Myocyte (in vitro differentiated cells): ENCODE results near the gene GAS6. TPM values are rescaled to one million over a fixed set of nuclear protein-coding genes. Genes with fewer than 3 reads are reported as not detected.
"Not testable (repeated sequence)": the region's sequence is repeated elsewhere in the genome, so short reads cannot be mapped to it uniquely, and the experiment has no call there.

Source experiments
- DNase-seq: peaks from one replicate; pipeline ENCODE4 v3.0.0-alpha.2; 2012; ENCODE audit warnings: low read depth
- total RNA-seq: library from RNA; depleted of rRNA; stranded (reverse); fragments of >200 nt; gene quantifications from 2 replicates; pipeline ENCODE4 v1.2.3, GENCODE V29; 2014

GAS6 gene
- total RNA-seq, 1 donor from 2014 or later: 172 TPM

DNA sequence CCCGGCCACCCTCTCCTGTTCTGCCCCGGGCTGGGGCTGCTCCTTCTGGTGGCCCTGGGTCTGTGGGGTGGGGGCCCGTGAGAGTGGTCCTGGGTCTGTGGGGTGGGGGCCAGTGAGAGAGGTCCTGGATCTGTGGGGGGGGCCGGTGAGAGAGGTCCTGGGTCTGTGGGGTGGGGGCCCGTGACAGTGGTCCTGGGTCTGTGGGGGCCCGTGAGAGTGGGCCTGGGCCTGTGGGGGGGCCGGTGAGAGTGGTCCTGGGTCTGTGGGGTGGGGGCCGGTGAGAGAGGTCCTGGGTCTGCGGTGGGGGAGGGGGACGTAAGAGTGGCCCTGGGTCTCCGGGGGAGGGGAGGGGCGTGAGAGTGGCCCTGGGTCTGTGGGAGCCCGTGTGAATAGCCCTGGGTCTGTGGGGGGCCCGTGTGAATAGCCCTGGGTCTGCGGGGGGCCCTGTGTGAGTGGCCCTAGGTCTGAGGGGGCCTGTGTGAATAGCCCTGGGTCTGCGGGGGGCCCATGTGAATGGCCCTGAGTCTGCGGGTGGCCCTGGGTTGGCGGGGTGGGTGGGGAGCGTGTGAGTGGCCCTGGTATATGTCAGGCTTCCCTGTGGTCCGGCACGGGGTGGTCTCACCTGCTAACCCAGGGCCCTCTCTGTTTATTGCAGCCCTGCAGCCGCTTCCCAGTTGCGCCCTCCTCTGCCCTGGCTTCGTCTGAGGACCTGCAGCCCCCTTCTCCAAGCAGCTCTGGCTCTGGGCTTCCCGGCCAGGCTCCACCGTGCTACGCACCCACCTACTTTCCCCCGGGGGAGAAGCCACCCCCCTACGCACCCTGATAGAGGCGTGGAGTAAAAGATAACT is 52.6 kb downstream of the GAS6 start:
- DNase-seq: no peak

DNA sequence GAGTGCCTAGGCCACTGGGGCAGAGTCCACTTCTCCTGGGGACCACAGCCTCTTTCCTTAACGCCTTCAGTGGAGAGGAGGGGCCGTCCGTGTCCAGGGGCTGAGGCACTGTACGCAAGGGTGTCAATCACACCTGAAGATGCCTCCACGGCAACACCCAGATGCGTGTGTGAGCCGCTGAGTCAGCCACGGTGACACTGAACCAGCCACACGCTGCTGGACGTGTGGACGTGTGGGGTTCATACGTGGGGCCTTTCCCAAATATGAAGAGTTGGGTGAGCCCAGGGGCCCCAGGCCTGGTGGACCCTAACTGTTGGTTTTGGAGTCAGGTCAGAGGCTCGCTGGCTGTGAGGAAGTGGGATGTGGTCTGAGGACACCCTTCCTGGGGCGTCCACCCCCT is 53.2 kb downstream of the GAS6 start:
- no peak for DNase-seq

DNA sequence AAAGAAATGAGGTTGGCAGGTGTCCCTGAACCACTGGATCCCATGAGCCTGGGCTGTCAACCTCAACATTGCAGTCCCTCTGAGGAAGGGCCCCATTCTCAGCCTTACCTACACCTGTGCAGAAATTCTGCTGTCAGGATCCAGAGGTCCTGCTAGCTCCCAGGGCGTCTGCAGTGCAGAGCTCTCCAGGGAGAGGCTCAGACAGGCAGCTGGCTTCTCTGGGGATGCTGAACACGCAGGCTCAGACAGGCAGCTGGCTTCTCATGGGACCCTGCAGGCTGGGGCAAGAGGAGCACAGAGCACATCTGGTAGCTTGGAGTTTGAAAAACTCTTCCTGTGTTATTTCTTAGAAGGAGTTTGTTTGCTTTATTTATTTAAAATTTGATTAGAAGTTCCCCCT is 53.9 kb downstream of the GAS6 start:
- no peak for DNase-seq

DNA sequence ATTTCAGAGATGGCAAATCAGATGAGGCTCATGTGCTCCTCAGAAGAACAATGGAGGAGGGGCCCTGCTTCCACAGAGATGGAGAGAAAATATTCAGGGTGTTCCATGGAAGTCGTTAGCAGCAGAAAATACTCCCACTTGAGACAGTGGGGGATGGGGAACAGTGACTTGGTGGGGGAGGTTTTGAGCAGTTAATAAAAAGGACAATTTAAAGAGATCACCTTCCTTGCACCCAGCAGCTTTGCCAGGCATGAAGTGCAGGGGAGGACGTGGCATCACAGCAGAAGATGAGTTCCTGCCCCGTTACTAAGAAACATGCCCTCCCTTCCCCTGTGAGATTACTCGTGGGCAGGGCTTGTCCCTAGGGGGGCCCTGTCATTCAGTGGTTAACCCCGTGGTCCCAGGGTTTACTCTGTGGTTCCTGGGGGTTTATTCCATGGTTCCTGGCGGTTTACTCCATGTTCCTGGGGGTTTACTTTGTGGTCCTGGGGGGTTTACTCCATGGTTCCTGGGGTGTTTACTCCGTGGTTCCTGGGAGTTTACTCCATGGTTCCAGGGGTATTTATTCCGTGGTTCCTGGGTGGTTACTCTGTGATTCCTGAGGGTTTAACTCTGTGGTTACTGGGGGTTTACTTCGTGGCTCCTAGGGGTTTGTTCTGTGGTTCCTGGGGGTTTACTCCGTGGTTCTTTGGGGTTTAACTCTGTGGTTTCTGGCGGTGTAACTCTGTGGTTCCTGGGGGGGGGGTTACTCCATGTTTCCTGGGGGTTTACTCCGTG is 55.6 kb downstream of the GAS6 start:
- DNase-seq: no peak

DNA sequence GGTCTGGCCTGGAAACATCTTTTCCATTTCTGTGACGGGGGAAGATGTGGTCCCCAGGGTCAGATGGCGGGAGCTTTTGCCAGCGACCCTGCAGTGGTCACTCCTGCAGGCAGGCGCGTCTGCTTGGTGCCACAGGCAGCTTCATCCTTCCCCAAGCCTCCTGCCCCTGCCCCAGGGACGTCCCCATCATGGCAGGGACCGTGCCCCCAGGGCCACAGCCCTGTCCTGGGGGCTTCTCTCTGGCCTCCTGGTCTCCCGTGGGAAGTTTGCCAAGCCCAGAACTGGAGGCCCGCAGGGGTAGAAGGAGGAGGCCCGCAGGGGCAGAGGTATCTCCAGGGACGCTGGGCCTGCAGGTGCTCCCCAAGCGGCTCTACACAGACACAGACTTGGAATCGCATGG is 57.4 kb downstream of the GAS6 start:
- DNase-seq: no peak

DNA sequence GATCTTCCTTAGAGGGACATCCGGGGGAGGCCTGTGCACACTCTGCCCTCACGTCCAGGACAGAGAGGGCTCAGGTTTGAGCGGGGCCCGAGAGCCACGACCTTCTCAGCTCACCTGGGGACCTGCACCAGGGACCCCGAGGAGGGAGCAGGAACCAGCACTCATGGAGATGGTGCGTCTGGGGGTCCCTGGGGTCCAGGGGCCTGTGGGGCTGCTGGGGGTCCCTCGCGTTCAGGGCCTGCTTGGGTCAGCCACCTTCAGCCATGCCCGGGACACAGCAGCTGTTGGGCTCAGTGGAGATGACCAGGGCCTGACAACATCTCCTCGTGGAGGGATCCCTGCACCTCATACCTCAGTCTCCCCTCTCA is 57.8 kb downstream of the GAS6 start:
- no peak for DNase-seq

DNA sequence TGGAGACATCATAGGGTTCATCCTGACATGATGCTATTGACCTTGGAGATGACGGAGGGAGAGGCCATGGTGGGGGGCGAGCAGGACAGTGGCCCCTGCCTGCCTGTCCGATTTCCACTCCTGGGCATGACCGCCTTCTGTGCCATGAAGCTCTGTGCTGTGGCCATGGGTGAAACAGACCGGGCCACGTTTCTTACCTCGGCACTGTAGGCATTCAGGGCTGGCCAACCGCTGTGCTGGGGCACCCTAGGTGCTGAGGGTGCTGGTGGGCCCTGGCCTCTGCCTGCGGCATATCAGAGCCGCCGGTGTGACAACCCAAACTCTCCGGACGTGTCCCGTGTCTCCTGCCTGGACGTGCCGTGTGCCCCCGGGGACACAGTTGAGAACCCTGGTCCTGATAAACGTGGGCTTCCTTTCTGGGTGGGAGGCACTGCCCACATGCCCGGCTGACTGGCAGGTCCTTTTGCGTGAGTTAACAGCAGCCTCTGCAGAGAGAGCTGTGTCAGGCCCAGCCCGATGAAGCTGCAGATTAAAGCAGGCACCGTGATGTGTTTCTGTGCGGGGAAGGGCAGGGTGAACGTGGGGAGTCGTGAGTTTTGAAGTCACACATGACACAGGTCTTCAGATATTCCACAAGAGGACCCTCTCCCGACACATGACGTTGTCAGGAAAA is 58.3 kb downstream of the GAS6 start:
- no peak for DNase-seq

DNA sequence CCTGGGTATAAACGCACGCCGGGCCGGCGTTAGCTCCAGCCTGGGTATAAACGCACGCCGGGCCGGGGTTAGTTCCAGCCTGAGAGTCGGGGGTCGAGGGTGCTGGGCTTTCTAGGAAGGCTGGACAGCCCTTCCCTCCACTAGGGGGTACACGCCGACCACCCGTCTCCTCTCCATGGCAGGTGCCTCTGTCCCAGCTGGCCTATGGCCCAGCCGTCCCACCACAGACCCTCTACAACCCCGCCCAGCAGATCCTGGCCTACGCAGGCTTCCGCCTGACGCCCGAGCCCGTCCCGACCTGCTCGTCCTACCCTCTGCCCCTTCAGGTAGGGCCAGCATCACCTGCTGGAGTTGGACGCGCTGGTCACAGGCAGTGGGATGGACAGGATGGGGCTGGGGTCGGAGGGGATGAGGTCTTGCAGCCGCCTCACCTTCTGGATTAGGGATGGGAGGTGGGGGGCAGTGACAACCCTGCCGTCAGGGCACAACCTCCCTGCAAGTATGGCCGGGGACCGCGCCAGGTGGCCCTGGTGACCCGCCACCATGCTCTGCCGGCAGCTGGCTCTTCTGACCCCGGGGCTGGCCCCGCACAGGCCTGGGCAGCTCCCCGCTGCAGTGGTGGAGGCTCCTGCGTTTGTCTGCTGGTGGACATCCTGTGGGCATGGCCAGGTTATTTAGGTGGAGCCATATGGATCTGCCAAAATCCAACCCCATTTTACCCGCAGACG is 59.0 kb downstream of the GAS6 start:
- no peak for DNase-seq

DNA sequence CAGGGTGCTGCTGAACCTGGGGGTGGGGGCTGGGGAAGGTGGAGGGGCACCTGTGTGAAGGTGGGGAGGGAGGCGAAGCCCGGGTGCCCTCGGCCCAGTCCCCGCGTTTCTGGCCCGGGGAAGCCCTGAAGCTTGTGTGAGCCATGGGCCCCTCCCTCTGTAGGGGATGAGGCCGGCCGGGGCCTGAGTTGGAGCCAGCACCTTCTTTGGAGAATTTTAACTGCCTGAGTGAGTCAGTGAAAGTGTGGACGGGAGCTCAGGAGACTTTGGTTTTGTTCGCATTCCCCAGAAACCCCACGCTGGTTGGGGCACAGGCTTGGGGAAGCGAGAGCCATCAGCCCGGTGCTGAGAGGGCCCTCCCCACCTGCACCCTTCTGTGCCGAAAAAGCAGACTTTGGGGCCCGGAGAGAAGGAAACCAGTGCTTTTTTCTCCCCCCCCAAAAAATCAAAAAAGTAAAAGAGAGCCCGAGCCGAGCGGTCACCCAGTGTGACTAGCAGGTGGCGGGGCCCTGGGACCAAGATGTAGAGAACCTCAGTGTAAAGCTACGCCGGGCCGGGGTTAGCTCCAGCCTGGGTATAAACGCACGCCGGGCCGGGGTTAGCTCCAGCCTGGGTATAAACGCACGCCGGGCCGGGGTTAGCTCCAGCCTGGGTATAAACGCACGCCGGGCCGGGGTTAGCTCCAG is 59.7 kb downstream of the GAS6 start:
- DNase-seq: no peak

DNA sequence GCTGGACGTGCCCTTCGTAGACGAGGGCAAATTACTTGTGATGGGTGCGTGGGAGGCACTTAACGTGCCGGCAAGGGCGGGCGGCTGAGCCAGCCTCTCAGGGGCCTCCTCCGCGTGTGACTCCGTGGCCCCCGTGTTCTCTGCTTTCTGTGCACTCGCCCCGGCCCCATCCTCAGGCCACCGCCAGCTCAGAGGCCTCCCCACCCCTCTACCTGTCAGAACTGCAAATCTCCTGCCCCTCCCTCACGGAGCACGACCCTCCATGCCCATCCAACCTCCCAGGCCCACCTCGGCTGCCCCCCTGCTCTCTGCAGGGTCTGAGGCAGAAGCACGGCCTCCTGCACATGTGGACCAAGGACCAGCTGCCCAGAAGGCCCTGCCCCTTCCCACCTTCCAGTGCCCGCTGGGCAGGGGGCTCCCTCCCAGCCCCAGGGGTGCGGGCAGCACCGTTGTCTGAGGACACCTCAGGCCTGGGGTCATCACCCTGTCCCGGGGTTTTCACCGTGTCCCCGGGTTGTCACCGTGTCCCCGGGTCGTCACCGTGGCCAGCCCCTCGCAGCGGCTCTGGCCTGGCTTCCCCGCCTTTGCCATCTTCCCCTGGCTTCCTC is 60.4 kb downstream of the GAS6 start:
- no peak for DNase-seq

DNA sequence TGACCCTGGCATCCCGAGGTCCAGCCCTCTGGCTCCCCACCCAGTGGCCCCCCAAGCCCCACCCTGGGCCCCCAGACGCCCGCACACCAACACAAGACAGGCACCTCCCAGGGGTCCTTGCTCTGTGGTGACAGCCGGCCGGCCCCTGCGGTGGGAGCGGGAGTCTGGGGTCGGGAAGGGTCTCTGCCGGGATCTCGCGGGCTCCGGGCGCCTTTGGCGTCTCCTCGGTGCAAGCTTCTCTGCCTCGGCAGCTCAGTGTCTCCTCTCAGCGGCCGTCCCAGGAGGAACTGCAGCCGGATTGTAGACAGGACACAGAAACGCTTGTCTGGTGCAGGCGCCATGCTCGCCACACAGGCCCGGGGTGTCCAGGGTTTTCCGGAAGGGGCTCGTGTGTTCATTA is 61.1 kb downstream of the GAS6 start:
- no peak for DNase-seq

DNA sequence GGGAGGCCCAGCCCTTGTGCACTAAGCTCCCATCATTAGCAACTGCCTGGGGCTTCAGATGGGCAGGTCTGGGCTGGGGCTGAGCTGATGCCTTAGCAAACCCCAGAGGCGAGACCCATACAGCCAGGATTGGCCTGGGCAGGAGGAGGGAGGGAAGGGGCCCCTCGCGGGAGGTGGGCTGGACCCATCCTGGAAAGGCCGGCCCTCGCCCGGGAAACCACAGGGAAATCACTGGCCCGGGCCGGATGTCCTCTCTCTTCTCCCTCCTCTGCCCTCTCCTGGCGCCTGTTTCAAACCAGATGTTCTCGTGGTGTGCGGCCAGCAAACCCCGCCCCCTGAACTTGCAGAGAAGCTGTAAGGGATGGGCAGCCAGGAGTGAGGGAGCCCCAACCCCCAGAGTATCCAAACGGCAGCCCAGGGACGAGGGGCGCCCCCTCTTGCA is 61.8 kb downstream of the GAS6 start:
- DNase-seq: peak; percentile 72

DNA sequence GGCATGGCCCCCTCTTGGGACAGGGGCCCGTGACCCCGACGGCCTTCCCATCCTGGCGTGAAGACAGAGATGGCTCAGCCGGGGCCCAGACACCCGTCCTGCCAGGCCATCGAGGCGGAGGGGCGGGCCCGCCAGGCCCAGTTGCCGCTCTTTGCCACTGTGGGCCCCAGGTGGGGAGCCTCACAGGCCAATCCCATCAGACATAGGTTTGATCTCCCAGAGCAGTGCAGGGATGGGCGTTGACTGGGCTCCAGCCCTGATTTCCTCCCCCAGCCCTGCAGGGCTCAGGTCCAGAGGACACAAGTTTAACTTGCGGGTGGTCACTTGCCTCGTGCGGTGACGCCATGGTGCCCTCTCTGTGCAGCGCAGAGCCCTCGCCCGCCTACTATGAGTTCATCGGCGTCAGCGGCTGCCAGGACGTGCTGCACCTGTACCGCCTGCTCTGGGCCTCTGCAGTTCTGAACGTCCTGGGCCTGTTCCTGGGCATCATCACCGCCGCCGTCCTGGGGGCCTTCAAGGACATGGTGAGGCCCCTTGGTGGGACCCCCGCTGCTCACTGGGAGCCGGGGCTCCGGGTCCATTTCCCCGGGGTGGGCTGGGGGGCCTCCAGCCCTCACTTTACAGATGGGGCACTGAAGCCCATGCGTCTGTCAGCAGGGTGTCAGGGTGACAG is 62.5 kb downstream of the GAS6 start:
- DNase-seq: no peak

DNA sequence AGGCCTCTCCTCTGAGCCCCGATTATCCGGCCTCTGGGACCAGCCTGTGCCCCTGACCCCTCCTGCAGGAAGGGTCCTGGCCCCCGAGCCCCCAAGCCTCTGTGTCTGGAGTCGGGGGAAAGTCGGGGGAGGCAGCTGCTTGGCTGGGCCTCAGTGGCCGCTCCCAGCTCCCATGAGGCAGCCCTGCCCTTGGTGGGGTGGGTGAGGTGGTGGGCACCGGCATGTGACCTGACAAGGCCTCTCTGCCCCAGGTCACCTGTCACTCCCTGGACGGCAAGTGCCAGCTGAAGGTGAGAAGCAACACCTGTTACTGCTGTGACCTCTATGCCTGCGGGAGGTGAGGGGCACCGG is 63.3 kb downstream of the GAS6 start:
- DNase-seq: no peak

DNA sequence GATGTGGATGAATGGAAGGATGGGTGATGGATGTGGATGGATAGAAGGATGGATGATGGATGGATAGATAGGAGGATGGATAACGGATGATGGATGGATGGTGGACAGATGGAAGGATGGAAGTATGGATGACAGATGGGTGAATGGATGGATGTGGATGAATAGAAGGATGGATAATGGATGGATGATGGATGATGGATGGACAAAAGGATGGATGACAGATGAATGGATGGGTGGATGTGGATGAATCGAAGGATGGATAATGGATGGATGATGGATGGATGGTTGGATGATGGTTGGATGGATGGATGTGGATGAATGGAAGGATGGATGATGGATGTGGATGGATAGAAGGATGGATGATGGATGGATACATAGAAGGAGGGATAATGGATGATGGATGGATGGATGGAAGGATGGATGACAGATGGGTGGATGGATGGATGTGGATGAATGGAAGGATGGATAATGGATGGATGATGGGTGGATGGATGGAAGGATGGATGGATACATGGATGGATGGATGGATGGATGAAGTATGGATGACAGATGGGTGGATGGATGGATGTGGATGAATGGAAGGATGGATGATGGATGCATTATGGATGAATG is 65.6 kb downstream of the GAS6 start:
- no peak for DNase-seq

DNA sequence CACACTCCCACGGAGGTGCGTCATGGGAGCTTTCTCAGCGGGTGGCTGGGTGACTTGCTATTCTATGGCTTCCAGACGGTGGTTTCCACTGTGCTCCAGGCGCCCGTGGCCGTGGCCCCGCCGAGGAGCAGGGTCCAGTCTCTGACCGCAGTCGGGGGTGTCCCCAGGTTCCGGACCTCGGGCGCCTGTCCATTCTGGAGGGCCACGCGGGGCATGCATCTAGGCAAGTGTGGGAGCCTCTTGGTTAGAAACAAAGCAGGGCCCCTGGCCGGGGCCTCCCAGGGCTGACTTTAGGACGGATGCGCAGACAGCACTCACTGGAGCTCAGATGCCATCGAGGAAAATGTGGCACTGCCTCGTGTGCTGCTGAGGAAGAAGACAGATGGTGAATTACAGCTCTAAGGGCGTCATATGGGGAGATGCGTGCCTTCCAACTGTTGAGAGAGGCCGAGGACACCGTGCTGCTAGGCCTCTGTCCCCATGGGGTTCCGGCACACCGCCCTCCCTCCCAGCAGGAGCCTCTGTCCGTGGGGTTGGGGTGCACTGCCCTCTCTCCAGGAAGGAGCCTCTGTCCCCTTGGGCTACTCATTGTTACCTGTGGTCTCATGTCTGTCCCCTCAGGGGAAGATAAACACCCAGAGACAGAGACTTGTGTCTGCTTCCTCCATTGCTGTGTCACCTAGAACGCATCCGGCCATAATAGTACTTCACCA is 66.8 kb downstream of the GAS6 start:
- no peak for DNase-seq

DNA sequence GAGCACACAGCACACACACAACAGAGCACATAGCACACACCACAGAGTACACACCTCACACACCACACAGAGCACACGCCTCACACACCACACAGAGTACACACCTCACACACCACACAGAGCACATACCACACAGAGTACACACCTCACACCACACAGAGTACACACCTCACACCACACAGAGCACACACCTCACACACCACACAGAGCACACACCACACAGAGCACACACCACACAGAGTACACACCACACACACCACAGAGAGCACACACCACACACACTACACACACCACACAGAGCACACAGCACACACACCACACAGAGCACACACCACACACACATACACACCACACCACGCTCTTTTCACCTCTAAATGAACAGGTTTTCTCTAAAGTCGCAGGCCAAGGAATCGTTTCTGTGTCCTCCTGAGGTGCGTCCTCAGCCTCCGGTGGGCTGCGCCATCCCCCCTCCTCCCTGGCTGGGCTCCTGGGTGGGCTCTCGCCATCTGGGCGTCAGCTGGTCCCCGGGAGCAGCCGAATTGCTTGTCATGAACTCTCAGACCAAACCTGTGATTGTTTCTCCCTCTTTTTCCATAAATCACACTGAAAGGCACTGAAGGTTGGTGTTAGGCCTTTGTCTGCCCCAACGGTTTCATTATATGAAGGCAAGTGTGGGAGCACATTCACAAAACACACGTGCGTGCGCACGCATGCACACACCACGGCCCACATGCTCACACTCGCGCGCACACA is 67.5 kb downstream of the GAS6 start:
- no peak for DNase-seq

DNA sequence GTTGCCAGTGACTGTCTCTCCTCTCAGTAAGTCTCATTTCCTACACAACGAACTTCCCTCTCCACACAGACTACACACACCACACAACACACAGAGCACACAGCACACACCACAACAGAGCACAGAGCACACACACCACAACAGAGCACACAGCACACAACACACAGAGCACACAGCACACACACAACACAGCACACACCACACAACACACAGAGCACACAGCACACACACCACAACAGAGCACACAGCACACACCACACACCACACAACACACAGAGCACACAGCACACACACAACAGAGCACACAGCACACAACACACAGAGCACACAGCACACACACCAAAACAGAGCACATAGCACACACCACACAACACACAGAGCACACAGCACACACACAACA is 68.5 kb downstream of the GAS6 start:
- not testable (repeated sequence) for DNase-seq
